Measurements from ENCODE around the gene CTRB2. TPM values are rescaled to one million over a fixed set of nuclear protein-coding genes. Genes with fewer than 3 reads are reported as not detected.

CTRB2 gene
- total and polyA plus RNA-seq, 5 donors, result 0.14 to 2.9 TPM; not detected in 3

DNA sequence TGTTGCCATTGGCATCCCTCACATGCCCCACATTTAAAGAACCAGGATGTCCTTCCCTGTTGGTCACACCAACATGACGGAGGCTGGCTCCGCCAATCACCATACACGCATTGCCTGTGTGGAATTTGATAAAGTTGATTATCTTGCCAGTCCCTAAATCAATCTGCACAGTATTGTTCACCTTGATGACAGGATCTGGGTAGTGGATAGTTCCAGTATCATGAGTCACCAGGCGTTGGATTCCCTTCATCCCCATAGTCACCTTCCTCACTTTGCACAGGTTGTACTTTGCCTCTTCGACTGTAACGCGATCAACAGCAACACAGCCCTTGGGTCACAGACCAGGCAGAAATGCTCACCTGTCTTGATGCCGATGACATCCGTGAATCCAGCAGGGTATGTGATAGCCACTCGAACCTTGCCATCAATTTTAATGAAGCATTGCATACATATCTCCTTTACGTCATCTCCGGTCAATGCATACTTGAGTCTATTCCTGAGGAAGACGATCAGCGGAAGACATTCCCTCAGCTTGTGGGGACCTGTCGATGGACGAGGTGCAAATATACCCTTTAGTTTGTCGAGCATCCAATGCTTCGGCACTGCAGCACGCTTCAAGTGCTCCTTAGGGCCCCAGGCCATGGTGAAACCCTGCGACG lies 14.2 kb downstream of the CTRB2 start:
- intact Hi-C loops (cut with DNase I), result no loop called here
- Histone ChIP-seq H3K4me1 (ENCODE audit: control insufficient read depth, insufficient read depth, low read length) (no peaks in the 10 kb centered on the region), H3K9me3 (ENCODE audit: control insufficient read depth, low read length) (no peaks in the 10 kb centered on the region), H3K4me3 (ENCODE audit: low read length) (no peak overlapping the region), H3K27ac (ENCODE audit: low read length) (no peak overlapping the region), H3K27me3 (ENCODE audit: control insufficient read depth, insufficient read depth) (no peaks in the 10 kb centered on the region)
- ATAC-seq (no peak), DNase-seq (no peak)
- WGBS, result 91% methylated on average over 21 of the region's 21 CpGs

DNA sequence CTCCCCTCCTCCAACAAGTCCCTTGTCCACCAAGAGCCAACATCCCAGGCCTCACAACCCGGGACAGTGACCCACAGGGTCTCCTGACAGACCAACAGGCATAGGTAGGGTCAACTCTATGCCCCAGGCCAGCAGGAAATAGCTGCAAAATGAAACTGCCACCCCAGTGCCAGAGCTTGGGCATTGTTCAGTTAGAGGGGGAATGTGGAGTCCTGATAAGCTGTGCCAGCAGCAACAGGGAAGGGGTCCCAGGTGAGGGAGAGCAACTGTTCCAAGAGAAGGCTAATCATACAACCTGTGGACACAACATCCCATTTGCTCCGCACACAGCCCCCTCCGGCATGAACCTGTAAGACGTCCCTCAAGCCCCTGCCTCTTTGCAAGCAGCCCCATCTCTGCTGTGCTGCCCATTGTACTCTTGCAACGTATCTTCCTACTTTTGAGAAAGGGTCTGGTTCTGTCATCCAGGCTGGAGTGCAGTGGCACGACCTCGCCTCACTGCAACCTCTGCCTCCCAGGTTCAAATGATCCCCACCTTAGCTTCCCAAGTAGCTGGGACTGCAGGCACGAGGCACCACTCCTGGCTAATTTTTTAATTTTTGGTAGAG lies 17.2 kb downstream of the CTRB2 start:
- no peak for ATAC-seq
- Histone ChIP-seq H3K4me1 (ENCODE audit: control insufficient read depth, insufficient read depth, low read length) (no peaks in the 10 kb centered on the region), H3K4me3 (ENCODE audit: low read length) (no peak overlapping the region), H3K27ac (ENCODE audit: low read length) (no peak overlapping the region), H3K27me3 (ENCODE audit: control insufficient read depth, insufficient read depth) (no peaks in the 10 kb centered on the region), H3K9me3 (ENCODE audit: control insufficient read depth, low read length) (no peaks in the 10 kb centered on the region)
- intact Hi-C loops (cut with DNase I), result no loop called here
- 78% methylated on average over 8 of the region's 8 CpGs for WGBS
- DNase-seq, result no peak

DNA sequence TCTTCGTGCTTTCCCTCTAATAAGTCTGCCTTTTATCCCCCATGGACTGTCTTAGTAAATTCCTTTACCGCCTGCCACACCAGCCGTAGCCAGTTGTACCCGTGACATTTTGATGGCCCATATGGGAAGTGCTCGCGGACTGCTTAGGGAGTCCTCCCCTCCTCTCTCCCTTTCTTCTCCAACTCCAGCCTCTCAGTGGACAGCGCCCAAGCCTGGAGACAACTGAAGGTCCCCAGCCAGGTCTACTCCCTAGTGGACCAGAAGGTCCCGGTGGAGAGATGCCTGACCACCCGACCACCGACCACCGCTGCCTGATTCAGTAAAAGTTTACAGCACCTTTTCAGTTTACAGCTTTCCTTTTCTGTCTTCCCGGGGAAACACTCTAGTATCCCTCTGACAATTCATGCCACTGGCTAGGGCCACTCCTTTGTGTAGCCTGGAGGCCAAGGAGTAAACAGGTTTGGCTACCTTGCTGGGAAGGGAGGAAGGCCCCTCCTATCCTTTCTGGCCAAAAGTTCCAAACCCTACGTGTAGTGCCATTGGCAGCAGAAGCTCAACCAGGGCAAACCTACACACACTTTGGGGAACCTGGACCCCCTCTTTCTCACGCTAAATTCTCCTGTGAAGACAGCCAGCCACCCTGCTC lies 18.0 kb downstream of the CTRB2 start:
- no peaks in the 10 kb centered on the region for H3K9me3 ChIP-seq (ENCODE audit: control insufficient read depth, low read length)
- no peak overlapping the region for H3K4me3 ChIP-seq (ENCODE audit: low read length)
- H3K27ac ChIP-seq (ENCODE audit: low read length), result no peak overlapping the region
- H3K4me1 ChIP-seq (ENCODE audit: control insufficient read depth, insufficient read depth, low read length), result no peaks in the 10 kb centered on the region
- ATAC-seq (no peak), DNase-seq (no peak)
- no peaks in the 10 kb centered on the region for H3K27me3 ChIP-seq (ENCODE audit: control insufficient read depth, insufficient read depth)
- WGBS, result 87% methylated on average over 14 of the region's 14 CpGs
- intact Hi-C loops (cut with DNase I), result no loop called here

DNA sequence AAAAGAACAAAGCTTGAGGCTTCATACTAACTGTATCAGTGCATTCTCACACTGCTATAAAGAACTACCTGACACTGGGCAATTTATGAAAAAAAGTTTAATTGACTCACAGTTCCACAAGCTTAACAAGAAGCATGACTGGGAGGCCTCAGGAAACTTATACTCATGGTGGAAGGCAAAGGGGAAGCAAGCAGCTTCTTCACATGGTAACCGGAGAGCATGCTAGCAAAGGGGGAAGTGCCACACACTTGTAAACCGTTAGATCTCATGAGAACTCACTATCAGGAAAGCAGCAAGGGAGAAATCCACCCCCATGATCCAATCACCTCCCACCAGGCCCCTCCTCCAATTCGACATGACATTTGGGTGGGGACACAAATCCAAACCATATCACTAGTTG lies 25.3 kb downstream of the CTRB2 start:
- Histone ChIP-seq H3K9me3 (ENCODE audit: control insufficient read depth, low read length) (peaks cover 2% of the 10 kb centered on the region), H3K27me3 (ENCODE audit: control insufficient read depth, insufficient read depth) (no peaks in the 10 kb centered on the region), H3K27ac (ENCODE audit: low read length) (no peak overlapping the region), H3K4me3 (ENCODE audit: low read length) (no peak overlapping the region), H3K4me1 (ENCODE audit: control insufficient read depth, insufficient read depth, low read length) (no peaks in the 10 kb centered on the region)
- WGBS, result 31% methylated on average over 3 of the region's 3 CpGs
- ATAC-seq (no peak), DNase-seq (no peak)
- intact Hi-C loops (cut with DNase I), result no loop called here

DNA sequence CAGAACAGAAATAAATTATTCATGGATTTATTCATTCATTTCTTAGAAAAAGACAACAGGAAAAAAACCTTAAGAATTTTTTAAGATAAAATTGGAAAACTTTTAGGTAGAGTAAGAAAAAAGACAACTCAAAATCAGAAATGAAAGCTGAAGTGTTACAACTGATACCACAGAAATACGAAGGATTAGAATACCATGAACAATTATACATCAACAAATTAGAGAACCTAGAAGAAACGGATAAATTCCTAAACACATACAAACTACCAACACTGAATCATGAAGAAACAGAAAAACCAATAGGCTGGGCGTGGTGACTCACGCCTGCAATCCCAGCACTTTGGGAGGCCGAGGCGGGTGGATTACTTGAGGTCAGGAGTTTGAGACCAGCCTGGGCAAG lies 27.8 kb downstream of the CTRB2 start:
- 93% methylated on average over 6 of the region's 6 CpGs for WGBS
- intact Hi-C loops (cut with DNase I), result no loop called here
- Histone ChIP-seq H3K27ac (ENCODE audit: low read length) (no peak overlapping the region), H3K4me3 (ENCODE audit: low read length) (no peak overlapping the region), H3K4me1 (ENCODE audit: control insufficient read depth, insufficient read depth, low read length) (no peaks in the 10 kb centered on the region), H3K27me3 (ENCODE audit: control insufficient read depth, insufficient read depth) (no peaks in the 10 kb centered on the region), H3K9me3 (ENCODE audit: control insufficient read depth, low read length) (peaks cover 5% of the 10 kb centered on the region)
- DNase-seq (no peak), ATAC-seq (no peak)

DNA sequence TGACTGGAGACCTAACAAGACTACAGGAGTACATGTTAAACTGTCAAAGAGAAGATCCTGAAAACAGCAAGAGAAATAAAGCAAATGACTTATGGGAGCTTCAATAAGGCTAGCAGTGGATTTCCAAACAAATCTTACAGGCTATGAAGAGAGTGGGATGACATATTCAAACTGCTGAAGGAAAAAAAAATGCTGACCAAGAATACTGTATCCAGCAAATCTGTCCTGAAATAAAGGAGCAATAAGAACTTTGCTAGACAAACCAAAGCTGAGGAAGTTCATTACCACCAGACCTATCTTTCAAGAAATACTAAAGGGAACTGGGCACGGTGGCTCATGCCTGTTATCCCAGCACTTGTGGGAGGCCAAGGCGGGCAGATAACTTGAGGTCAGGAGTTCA lies 30.0 kb downstream of the CTRB2 start:
- H3K4me1 ChIP-seq (ENCODE audit: control insufficient read depth, insufficient read depth, low read length), result no peaks in the 10 kb centered on the region
- ATAC-seq, result no peak
- no peak for DNase-seq
- H3K4me3 ChIP-seq (ENCODE audit: low read length), result no peak overlapping the region
- intact Hi-C loops (cut with DNase I), result no loop called here
- no peaks in the 10 kb centered on the region for H3K27me3 ChIP-seq (ENCODE audit: control insufficient read depth, insufficient read depth)
- H3K9me3 ChIP-seq (ENCODE audit: control insufficient read depth, low read length), result peaks cover 5% of the 10 kb centered on the region
- H3K27ac ChIP-seq (ENCODE audit: low read length), result no peak overlapping the region
- WGBS, result 95% methylated on average over 2 of the region's 2 CpGs

DNA sequence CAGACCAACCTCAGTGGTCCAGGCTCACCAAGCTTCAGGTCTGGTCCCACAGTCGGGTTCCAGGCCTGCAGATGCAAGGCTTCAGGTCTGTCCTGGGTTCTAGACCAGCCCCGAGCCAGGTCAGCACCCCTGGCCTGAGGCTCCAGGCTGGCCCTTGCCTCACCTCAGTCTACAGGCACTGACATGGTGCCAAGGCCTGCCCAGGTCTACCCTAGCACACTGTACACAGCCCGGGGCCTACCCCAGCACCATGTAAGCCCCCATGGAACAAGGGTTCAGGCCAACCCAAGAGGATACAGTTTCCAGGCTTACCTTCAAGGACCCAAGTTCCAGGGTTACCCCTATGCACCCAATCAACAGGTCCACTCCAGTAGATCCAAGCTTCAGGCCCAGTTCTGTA lies 31.9 kb downstream of the CTRB2 start:
- H3K9me3 ChIP-seq (ENCODE audit: control insufficient read depth, low read length), result peaks cover 6% of the 10 kb centered on the region
- ATAC-seq (no peak), DNase-seq (no peak)
- H3K4me3 ChIP-seq (ENCODE audit: low read length), result no peak overlapping the region
- H3K4me1 ChIP-seq (ENCODE audit: control insufficient read depth, insufficient read depth, low read length), result no peaks in the 10 kb centered on the region
- WGBS, result 98% methylated on average over 3 of the region's 3 CpGs
- intact Hi-C loops (cut with DNase I), result no loop called here
- H3K27me3 ChIP-seq (ENCODE audit: control insufficient read depth, insufficient read depth), result no peaks in the 10 kb centered on the region
- no peak overlapping the region for H3K27ac ChIP-seq (ENCODE audit: low read length)

DNA sequence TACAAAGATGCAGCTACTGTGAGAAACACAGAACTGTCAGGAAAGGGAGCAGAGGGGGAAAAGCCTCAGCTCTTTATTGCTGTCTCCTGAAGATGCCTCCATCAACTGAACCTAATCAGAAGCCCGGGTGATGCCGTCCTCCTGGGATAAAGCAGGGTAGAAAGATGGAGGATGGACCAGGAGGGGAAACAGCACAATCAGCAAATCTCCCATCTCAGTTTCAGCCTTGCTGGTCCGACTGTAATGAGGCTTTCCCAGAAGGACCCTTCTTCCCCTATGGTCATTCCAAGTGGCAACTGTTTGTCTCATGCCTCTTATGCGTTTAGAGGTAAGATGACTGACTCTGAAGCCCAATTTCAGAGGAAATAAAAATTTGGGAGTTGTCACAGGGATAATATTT lies 34.4 kb downstream of the CTRB2 start:
- intact Hi-C loops (cut with DNase I), result no loop called here
- ATAC-seq (no peak), DNase-seq (no peak)
- no peaks in the 10 kb centered on the region for H3K4me1 ChIP-seq (ENCODE audit: control insufficient read depth, insufficient read depth, low read length)
- H3K27ac ChIP-seq (ENCODE audit: low read length), result no peak overlapping the region
- H3K27me3 ChIP-seq (ENCODE audit: control insufficient read depth, insufficient read depth), result no peaks in the 10 kb centered on the region
- no peak overlapping the region for H3K4me3 ChIP-seq (ENCODE audit: low read length)
- H3K9me3 ChIP-seq (ENCODE audit: control insufficient read depth, low read length), result peaks cover 13% of the 10 kb centered on the region
- WGBS, result 98% methylated on average over 4 of the region's 4 CpGs

DNA sequence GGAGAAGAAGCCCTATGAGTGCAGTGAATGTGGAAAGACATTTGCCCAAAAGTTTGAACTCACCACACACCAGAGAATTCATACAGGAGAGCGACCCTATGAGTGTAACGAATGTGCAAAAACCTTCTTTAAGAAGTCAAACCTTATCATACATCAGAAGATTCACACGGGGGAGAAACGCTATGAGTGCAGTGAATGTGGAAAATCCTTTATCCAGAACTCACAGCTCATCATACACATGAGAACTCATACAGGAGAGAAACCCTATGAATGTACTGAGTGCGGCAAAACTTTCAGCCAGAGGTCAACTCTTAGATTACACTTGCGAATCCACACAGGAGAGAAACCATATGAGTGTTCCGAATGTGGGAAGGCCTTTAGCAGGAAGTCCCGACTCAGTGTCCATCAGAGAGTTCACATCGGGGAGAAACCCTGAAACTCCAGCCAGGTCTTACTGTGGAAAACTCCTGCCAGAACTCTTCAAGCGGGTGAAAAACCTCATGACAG lies 37.0 kb downstream of the CTRB2 start:
- H3K27me3 ChIP-seq (ENCODE audit: control insufficient read depth, insufficient read depth), result no peaks in the 10 kb centered on the region
- H3K4me1 ChIP-seq (ENCODE audit: control insufficient read depth, insufficient read depth, low read length), result no peaks in the 10 kb centered on the region
- intact Hi-C loops (cut with DNase I), result no loop called here
- peaks cover 8% of the 10 kb centered on the region for H3K9me3 ChIP-seq (ENCODE audit: control insufficient read depth, low read length)
- WGBS, result 99% methylated on average over 10 of the region's 10 CpGs
- ATAC-seq, result no peak
- no peak overlapping the region for H3K4me3 ChIP-seq (ENCODE audit: low read length)
- no peak overlapping the region for H3K27ac ChIP-seq (ENCODE audit: low read length)
- DNase-seq, result no peak

DNA sequence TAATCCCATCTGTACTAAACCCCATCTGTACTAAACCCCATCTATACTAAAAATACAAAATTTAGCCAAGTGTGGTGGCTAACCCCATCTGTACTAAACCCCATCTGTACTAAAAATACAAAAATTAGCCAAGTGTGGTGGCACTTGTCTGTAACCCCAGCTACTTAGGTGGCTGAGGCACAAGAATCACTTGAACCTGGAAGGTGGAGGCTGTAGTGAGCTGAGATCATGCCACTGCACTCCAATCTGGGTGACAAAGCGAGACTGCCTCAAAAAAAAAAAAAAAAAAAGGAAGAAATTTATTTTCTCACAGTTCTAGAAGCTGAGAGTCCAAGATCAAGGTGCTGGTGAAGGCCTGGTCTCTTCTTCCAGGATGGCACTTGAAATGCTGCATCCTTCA lies 46.6 kb downstream of the CTRB2 start:
- peaks cover 2% of the 10 kb centered on the region for H3K4me1 ChIP-seq (ENCODE audit: control insufficient read depth, insufficient read depth, low read length)
- WGBS, result 100% methylated on average over 1 of the region's 1 CpG
- H3K9me3 ChIP-seq (ENCODE audit: control insufficient read depth, low read length), result no peaks in the 10 kb centered on the region
- H3K27ac ChIP-seq (ENCODE audit: low read length), result no peak overlapping the region
- no peak overlapping the region for H3K4me3 ChIP-seq (ENCODE audit: low read length)
- intact Hi-C loops (cut with DNase I), result no loop called here
- no peak for ATAC-seq
- no peak for DNase-seq
- no peaks in the 10 kb centered on the region for H3K27me3 ChIP-seq (ENCODE audit: control insufficient read depth, insufficient read depth)

All from right cardiac atrium (tissue), 5 donors.